Peyer's patch (tissue), 4 donors: Measurements from ENCODE around the gene LSMEM2. TPM values are rescaled to one million over a fixed set of nuclear protein-coding genes. Genes with fewer than 3 reads are reported as not detected.

Experiments used
- DNase-seq, 3 donors: peaks; one replicate each; pipeline ENCODE4 v3.0.0-alpha.2; 2017 to 2019
- H3K27ac ChIP-seq, 4 donors: fragments of 200-600 bp; sonication (generic); one replicate each; pipeline ENCODE4 v1.5.1; 2016 to 2019
- H3K27me3 ChIP-seq, 2 donors: fragments of 200-600 bp; sonication (generic); one replicate each; pipeline ENCODE4 v1.5.1; 2019
- H3K36me3 ChIP-seq, 3 donors: fragments of 200-600 bp; sonication (generic); one replicate each; pipeline ENCODE4 v1.5.1; 2016 to 2019
- H3K4me1 ChIP-seq, 4 donors: fragments of 200-600 bp; sonication (generic); one replicate each; pipeline ENCODE4 v1.5.1; 2016 to 2019
- H3K4me3 ChIP-seq, 4 donors: fragments of 200-600 bp; sonication (generic); 1 replicate in 3 of 4; 2 replicates in 1 of 4; pipeline ENCODE4 v1.5.1; 2016 to 2019; ENCODE audit warnings: mild to moderate bottlenecking in 1 of 4
- H3K9me3 ChIP-seq, 4 donors: fragments of 200-600 bp; sonication (generic); one replicate each; pipeline ENCODE4 v1.5.1; 2016 to 2019; ENCODE audit warnings: mild to moderate bottlenecking in 1 of 4
- CTCF ChIP-seq, 6 experiments: fragments of 450-650 bp in 4 of 6; fragments of 200-600 bp in 2 of 6; sonication (generic) in 1 of 6; IDR thresholded peaks; one replicate each; pipeline ENCODE4 v1.5.1; 2017 to 2019; ENCODE audit warnings: antibody characterized with exemption in 6 of 6, mild to moderate bottlenecking in 3 of 6, moderate library complexity in 1 of 6
- POLR2A ChIP-seq, 2 donors: fragments of 450-650 bp; IDR thresholded peaks; one replicate each; pipeline ENCODE4 v1.5.1; 2017; ENCODE audit warnings: antibody characterized with exemption in 2 of 2, mild to moderate bottlenecking in 2 of 2, moderate library complexity in 2 of 2
- total RNA-seq, 4 donors: library from RNA; depleted of rRNA; stranded (reverse); fragments of >200 nt; gene quantifications; one replicate each; pipeline ENCODE4 v1.1.0, GENCODE V29; 2016

The LSMEM2 gene
- total RNA-seq, 4 donors from 2014 or later, result not detected

GRCh38 chr3:50232303-50232702 lies 46.6 kb upstream of the LSMEM2 start:
- Histone ChIP-seq H3K4me1 (peaks cover 0 to 20% (median 5%) of the 10 kb centered on the region in 4 donors), H3K36me3 (no peaks in the 10 kb centered on the region), H3K9me3 (no peaks in the 10 kb centered on the region), H3K4me3 (no peak overlapping the region), H3K27me3 (no peaks in the 10 kb centered on the region), H3K27ac (no peak overlapping the region)
- no peak for DNase-seq
- TF ChIP-seq CTCF (IDR thresholded peaks at IDR 0.05) (no peak), POLR2A (IDR thresholded peaks at IDR 0.05) (no peak)

GRCh38 chr3:50233176-50233575 lies 45.7 kb upstream of the LSMEM2 start:
- Histone ChIP-seq H3K27ac (peak overlapping the region in 1 of 4 donors; percentile 30), H3K4me3 (no peak overlapping the region), H3K4me1 (peaks cover 0 to 22% (median 7%) of the 10 kb centered on the region in 4 donors), H3K9me3 (no peaks in the 10 kb centered on the region), H3K27me3 (no peaks in the 10 kb centered on the region), H3K36me3 (no peaks in the 10 kb centered on the region)
- TF ChIP-seq CTCF (IDR thresholded peaks at IDR 0.05) (no peak), POLR2A (IDR thresholded peaks at IDR 0.05) (no peak)
- peak in 1 of 3 donors; percentile 43 for DNase-seq

GRCh38 chr3:50235716-50236483 lies 43.0 kb upstream of the LSMEM2 start, which contains the start of gene GNAI2:
GNAI2 (plus strand) TSS chr3:50236204; CDS start chr3:50236336, 132 bp downstream.
- TF ChIP-seq POLR2A (IDR thresholded peaks at IDR 0.05), result peak; percentile 75 to 94
- peak in 3 of 6 experiments; percentile 9 to 22 (median 11) for TF ChIP-seq CTCF (IDR thresholded peaks at IDR 0.05)
- no peaks in the 10 kb centered on the region for H3K9me3 ChIP-seq
- H3K36me3 ChIP-seq, result peaks cover 0 to 2% (median 0%) of the 10 kb centered on the region in 3 donors
- DNase-seq, result peak; percentile 98 to 100 (median 99)
- H3K27ac ChIP-seq, result peak within 1 kb of the TSS; percentile 90 to 95 (median 94)
- no peaks in the 10 kb centered on the region for H3K27me3 ChIP-seq
- peaks cover 4 to 47% (median 33%) of the 10 kb centered on the region in 4 donors for H3K4me1 ChIP-seq
- H3K4me3 ChIP-seq, result peak within 1 kb of the TSS; percentile 75 to 99 (median 88)

GRCh38 chr3:50236484-50237132 lies 42.3 kb upstream of the LSMEM2 start:
- H3K27me3 ChIP-seq, result no peaks in the 10 kb centered on the region
- no peaks in the 10 kb centered on the region for H3K9me3 ChIP-seq
- peak in 1 of 3 donors; percentile 44 for DNase-seq
- H3K36me3 ChIP-seq, result peaks cover 0 to 2% (median 0%) of the 10 kb centered on the region in 3 donors
- H3K4me1 ChIP-seq, result peaks cover 4 to 54% (median 40%) of the 10 kb centered on the region in 4 donors
- H3K27ac ChIP-seq, result peak overlapping the region; percentile 90 to 95 (median 94)
- TF ChIP-seq POLR2A (IDR thresholded peaks at IDR 0.05) (no peak), CTCF (IDR thresholded peaks at IDR 0.05) (no peak)
- peak overlapping the region; percentile 75 to 99 (median 88) for H3K4me3 ChIP-seq

- Histone ChIP-seq H3K36me3 (peaks cover 0 to 2% (median 0%) of the 10 kb centered on the region in 3 donors), H3K4me1 (peaks cover 4 to 60% (median 46%) of the 10 kb centered on the region in 4 donors), H3K9me3 (no peaks in the 10 kb centered on the region), H3K27me3 (no peaks in the 10 kb centered on the region), H3K4me3 (peak overlapping the region; percentile 75 to 99 (median 88)), H3K27ac (peak overlapping the region; percentile 90 to 95 (median 94))
- no peak for TF ChIP-seq POLR2A (IDR thresholded peaks at IDR 0.05)
- TF ChIP-seq CTCF (IDR thresholded peaks at IDR 0.05), result no peak
- peak in 2 of 3 donors; percentile 42 to 63 for DNase-seq
Observed at GRCh38 chr3:50237133-50237651, 41.7 kb upstream of the LSMEM2 start.
